NCI-H82 treated with DMSO at 0.1 percent for 48 hours (cell line): ENCODE measurements around the gene EPHA8.

Experiments
- DNase-seq: peaks from one replicate; lab custom pipeline; 2025; ENCODE audit not compliant: unreplicated experiment; lab: John Stamatoyannopoulos, UW

EPHA8 gene

GRCh38 chr1:22641247-22641646 lies 78.0 kb downstream of the EPHA8 start:
- DNase-seq = no peak

DNA sequence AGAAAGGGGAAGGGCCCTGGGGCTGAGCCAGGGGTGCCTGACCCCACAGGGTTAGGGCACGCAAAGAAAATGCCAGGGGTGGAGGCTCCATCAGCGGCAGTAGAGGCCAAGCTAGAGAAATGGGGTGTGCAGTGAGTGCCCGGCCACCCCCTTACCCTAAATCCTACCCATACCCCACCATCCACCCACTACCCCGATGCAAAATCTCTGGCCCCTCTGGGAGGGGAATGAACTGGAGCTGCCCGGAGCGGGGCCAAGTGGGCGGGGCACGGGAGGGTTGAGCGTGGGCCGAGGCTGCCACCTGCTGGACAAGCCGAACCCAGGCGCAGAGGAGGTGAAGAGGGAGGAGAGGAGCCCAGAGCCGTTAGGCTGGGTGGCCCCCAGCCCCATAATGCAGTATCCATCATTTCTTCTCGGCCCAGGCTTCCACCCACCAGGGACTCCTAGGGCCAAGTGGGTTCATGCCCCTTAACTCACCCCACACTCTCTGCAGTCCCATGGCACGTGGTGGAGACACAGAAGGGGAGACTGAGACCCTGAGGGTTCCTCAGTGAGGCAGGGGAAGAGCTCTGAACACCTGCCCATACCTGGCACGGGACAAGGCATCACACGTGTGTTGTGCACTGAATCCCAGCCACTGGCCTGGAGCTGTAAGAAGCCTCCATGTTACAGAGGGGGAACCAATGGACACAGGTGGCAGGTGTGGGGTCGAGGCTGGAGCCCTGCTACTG lies 78.8 kb downstream of the EPHA8 start:
- peak; percentile 42 for DNase-seq

- DNase-seq = no peak
Measured at GRCh38 chr1:22643381-22643780, 80.1 kb downstream of the EPHA8 start, which contains the start of gene C1QC. TSS of gene C1QC (plus strand) at chr1:22643633. CDS start at chr1:22644024, 391 bp downstream.

DNA sequence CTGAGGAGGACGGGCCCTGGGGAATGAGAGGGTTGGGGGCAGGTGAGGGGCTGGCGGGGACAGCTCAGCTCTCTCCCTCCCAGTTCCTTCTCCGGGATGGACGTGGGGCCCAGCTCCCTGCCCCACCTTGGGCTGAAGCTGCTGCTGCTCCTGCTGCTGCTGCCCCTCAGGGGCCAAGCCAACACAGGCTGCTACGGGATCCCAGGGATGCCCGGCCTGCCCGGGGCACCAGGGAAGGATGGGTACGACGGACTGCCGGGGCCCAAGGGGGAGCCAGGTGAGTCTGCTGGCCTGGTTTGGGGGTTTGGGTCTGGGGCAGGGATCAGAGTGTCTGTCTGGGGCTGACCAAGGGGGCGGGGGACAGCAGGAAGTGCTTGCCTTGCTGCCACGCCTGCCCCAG lies 80.6 kb downstream of the EPHA8 start:
- DNase-seq = no peak

DNA sequence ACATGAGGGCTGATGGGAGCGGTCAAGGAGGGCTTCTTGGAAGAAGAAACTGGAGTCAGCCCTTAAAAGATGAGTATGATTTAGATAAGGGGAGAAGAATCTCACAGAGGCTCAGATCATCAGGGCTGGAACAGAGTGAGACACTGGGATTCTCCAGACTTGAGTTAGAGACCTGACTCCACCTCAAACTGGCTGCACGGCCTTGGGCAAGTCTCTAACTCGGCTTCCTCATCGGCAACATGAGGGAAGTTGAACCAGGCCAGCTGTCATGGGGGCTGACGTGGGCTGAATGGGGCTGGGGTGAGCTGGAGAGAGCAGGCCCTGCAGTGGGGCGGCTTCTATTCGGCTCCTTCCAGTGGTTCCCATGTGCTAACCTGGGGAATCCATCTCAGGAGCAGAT lies 82.6 kb downstream of the EPHA8 start:
- DNase-seq = no peak

GRCh38 chr1:22646384-22646783 lies 83.1 kb downstream of the EPHA8 start:
- no peak for DNase-seq

DNA sequence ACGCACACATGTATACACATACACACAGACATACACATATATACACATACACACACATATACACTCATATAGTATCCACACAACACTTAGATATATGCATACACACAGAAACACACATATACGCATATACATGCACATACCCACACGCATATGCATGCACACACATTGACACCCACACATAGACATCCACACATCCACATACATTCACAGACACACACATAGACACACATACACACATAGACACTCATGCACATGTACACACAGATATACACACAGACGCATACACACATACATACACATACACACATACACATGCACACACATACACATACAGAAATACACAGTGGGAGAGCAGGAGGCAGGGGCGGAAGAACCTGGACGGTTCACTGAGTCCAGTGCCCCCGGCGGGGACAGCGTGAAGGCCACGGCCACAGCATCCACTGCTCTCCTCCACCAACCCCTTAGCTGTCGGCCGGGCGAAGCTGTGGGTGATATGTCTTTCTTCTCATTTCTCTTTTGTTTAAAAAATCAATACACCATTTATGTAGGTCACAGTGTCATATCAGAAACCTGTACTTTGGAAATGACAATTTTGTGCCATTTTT lies 86.9 kb downstream of the EPHA8 start:
- DNase-seq = no peak

- DNase-seq = no peak
Measured at GRCh38 chr1:22651941-22652856, 88.9 kb downstream of the EPHA8 start.

- no peak for DNase-seq
Measured at GRCh38 chr1:22652881-22653316, 89.6 kb downstream of the EPHA8 start, which contains the start of gene C1QB. TSS of gene C1QB (plus strand) at chr1:22653236. CDS start at chr1:22659463, 6,227 bp downstream.
